ENCODE results near the gene CD24. TPM values are rescaled to one million over a fixed set of nuclear protein-coding genes. Genes with fewer than 3 reads are reported as not detected.
"Not testable (repeated sequence)": the region's sequence is repeated elsewhere in the genome, so short reads cannot be mapped to it uniquely, and the experiment has no call there.

CD24 gene
- 100 to 1,000 TPM in 2 of 6 experiments, 10 to 100 TPM in 2, 1 to 10 TPM in 2; 7.1 to 140 (median 55.5) TPM for total RNA-seq
- long read RNA-seq, partial matches to known transcripts: 0 of 5 reads
- long read RNA-seq, other reads (novel, unspliced or antisense): 0 of 5 reads

- ATAC-seq (peak; percentile 21 to 62 (median 26)), DNase-seq (peak; percentile 50 to 75 (median 70))
- Histone ChIP-seq H3K27me3 (peaks cover 0 to 14% of the 10 kb centered on the region in 2 donors), H3K4me1 (peaks cover 0 to 13% (median 6%) of the 10 kb centered on the region in 4 donors), H3K27ac (peak within 1 kb of the TSS; percentile 43 to 76 (median 74)), H3K4me3 (peak within 1 kb of the TSS; percentile 69 to 74 (median 73)), H3K36me3 (no peaks in the 10 kb centered on the region), H3K9me3 (no peaks in the 10 kb centered on the region)
- no CpG with 5 or more reads among the region's 73 CpGs for WGBS (ENCODE audit: insufficient coverage, low coverage, low lambda C conversion rate, missing lambda C conversion rate)
- intact Hi-C loops (cut with DNase I): no loop called here
- TF ChIP-seq, protein P1, sequence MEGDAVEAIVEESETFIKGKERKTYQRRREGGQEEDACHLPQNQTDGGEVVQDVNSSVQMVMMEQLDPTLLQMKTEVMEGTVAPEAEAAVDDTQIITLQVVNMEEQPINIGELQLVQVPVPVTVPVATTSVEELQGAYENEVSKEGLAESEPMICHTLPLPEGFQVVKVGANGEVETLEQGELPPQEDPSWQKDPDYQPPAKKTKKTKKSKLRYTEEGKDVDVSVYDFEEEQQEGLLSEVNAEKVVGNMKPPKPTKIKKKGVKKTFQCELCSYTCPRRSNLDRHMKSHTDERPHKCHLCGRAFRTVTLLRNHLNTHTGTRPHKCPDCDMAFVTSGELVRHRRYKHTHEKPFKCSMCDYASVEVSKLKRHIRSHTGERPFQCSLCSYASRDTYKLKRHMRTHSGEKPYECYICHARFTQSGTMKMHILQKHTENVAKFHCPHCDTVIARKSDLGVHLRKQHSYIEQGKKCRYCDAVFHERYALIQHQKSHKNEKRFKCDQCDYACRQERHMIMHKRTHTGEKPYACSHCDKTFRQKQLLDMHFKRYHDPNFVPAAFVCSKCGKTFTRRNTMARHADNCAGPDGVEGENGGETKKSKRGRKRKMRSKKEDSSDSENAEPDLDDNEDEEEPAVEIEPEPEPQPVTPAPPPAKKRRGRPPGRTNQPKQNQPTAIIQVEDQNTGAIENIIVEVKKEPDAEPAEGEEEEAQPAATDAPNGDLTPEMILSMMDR (IDR thresholded peaks at IDR 0.05): no peak
- TF ChIP-seq POLR2A (IDR thresholded peaks at IDR 0.05): no peak
Measured at GRCh38 chr6:106974336-106974998, at the start of gene CD24. CD24 (minus strand) TSS chr6:106974729; CDS start chr6:106974646, 83 bp downstream.

DNA sequence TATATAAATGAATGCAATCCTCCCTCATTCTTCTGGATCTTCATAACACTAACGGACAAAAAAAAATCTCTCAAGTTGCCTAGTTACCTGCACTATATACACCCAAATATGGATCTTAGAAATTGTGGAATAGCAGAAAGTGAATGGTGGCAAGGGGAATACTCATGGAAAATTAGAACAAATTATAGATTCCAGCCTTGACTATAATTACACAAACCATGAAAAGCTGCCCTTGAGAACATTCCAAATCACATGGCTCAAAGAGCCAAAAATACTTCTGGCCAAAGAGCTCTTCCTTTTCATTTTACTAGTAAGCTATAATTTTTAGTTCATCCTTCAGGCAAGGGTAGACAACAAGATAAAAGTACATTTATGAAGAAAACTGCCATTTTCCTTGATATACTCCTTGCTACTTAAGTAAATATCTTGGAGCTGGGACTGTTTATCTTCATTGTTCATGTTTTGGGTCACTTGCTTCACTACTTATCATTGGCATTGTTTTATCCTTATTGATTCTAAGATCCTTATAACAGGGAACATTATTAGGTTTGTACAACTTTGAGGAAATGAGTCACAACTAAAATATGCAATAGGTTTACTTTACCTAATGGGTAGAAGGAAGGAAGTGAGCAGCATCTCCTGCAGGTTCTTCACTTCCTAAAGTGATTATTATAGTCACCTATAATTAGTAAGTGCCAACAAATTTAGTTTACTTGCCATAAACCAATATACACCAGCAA is 47.1 kb upstream of the CD24 start:
- DNase-seq (no peak), ATAC-seq (no peak)
- WGBS (ENCODE audit: insufficient coverage, low coverage, low lambda C conversion rate, missing lambda C conversion rate): 92% methylated on average over 1 of the region's 1 CpG
- intact Hi-C loops (cut with DNase I): no loop called here
- Histone ChIP-seq H3K36me3 (no peaks in the 10 kb centered on the region), H3K27ac (no peak overlapping the region), H3K4me1 (no peaks in the 10 kb centered on the region), H3K4me3 (no peak overlapping the region), H3K27me3 (no peaks in the 10 kb centered on the region), H3K9me3 (no peaks in the 10 kb centered on the region)
- TF ChIP-seq, protein P1 (IDR thresholded peaks at IDR 0.05): no peak
- no peak for TF ChIP-seq POLR2A (IDR thresholded peaks at IDR 0.05)

DNA sequence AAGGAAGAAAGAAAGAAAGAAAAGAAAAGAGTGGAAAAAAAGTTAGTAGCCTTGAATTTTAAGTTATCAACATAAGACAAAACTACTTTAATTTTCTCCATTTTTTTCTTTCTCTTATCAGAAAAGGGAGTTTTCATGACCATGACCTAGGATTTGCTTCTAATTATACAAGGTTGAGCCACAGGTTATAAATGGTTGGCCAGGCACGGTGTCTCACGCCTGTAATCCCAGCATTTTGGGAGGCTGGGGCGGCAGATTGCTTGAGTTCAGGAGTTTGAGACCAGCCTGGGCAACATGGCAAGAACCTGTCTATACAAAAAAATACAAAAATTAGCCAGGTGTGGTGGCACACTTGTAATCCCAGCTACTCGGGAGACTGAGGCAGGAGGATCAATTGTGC is 45.7 kb upstream of the CD24 start:
- Histone ChIP-seq H3K36me3 (no peaks in the 10 kb centered on the region), H3K9me3 (no peaks in the 10 kb centered on the region), H3K4me1 (no peaks in the 10 kb centered on the region), H3K4me3 (no peak overlapping the region), H3K27ac (no peak overlapping the region), H3K27me3 (no peaks in the 10 kb centered on the region)
- WGBS (ENCODE audit: insufficient coverage, low coverage, low lambda C conversion rate, missing lambda C conversion rate): 51% methylated on average over 2 of the region's 4 CpGs
- TF ChIP-seq, protein P1 (IDR thresholded peaks at IDR 0.05): no peak
- TF ChIP-seq POLR2A (IDR thresholded peaks at IDR 0.05): no peak
- DNase-seq (no peak), ATAC-seq (no peak)
- intact Hi-C loops (cut with DNase I): no loop called here

- intact Hi-C loops (cut with DNase I); H3K27ac ChIP-seq; ATAC-seq; DNase-seq; H3K36me3 ChIP-seq; H3K4me3 ChIP-seq; H3K27me3 ChIP-seq; H3K4me1 ChIP-seq; H3K9me3 ChIP-seq: not testable (repeated sequence)
- WGBS (ENCODE audit: insufficient coverage, low coverage, low lambda C conversion rate, missing lambda C conversion rate): 37% methylated on average over 5 of the region's 8 CpGs
Measured at GRCh38 chr6:107019628-107020027, 45.1 kb upstream of the CD24 start.

DNA sequence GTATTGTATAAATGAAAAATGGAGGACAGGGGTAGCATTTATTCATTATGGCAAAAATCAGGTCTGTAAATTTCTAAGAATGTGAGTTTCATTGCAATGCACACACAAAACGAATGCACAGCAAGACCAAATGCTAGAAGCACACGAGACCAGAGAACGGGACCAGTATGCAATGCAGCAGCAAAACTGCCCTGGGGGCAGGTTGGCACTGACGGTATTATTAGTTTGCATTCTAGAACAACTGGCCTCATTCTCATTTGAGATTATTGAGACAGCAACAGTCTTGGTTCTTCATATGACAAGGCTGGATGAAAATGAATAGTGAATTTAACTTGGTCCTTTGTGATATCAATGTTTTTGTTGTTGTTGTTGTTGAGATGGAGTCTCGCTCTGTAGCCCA is 44.5 kb upstream of the CD24 start:
- no peak overlapping the region for H3K4me3 ChIP-seq
- H3K27ac ChIP-seq: no peak overlapping the region
- no peaks in the 10 kb centered on the region for H3K4me1 ChIP-seq
- DNase-seq: no peak
- H3K36me3 ChIP-seq: no peaks in the 10 kb centered on the region
- no peak for ATAC-seq
- H3K9me3 ChIP-seq: no peaks in the 10 kb centered on the region
- 93% methylated on average over 4 of the region's 5 CpGs for WGBS (ENCODE audit: insufficient coverage, low coverage, low lambda C conversion rate, missing lambda C conversion rate)
- no peaks in the 10 kb centered on the region for H3K27me3 ChIP-seq
- intact Hi-C loops (cut with DNase I): no loop called here
- TF ChIP-seq, protein P1 (IDR thresholded peaks at IDR 0.05): no peak
- TF ChIP-seq POLR2A (IDR thresholded peaks at IDR 0.05): no peak

Measured in right lobe of liver (tissue), 6 donors.